ENCODE results near the gene MFAP4. TPM values are rescaled to one million over a fixed set of nuclear protein-coding genes. Genes with fewer than 3 reads are reported as not detected.

The MFAP4 gene
- total and polyA plus RNA-seq, 9 donors: 46.5 to 380 (median 179) TPM

DNA sequence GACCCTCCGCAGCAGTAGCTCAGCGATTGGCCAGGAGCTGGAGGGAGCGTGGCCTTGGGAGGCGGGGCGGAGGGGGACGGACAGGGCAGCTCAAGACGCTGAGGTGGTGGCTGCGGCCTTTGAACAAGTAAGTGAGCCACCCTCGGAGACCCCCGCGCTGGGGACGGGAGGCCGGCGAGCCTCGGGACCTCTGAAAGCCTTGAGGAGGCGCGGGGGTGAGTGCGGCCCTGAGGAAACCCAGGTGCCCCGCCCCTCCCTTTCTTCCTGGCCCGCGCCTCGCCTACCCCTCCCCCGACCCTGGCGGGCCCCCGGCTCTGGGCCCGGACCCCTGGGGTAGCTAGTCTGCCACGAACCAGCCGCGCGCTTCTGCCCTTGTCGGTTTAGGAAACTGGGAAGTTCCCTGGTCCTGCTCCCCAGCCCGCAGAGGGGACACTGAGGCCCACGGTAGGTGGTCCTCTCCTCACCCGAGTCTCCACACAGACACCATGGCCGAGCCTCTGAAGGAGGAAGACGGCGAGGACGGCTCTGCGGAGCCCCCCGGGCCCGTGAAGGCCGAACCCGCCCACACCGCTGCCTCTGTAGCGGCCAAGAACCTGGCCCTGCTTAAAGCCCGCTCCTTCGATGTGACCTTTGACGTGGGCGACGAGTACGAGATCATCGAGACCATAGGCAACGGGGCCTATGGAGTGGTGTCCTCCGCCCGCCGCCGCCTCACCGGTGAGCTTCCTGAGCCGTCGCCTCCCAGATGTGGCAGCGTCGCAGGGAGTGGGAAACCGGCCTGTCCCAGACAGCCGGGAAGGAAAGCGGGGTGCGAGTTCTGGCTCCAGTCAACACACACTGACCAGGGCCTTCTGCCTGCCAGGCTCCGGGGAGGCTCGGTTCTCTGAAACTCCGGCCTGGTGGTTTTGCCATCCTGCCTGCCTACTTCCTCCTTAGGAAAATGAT lies 8.3 kb downstream of the MFAP4 start, which contains the start of gene MAPK7:
TSS of gene MAPK7 (plus strand) at position 83 of the 945 bp plus-strand sequence. CDS start at position 486, 403 bp downstream.
- peak within 1 kb of the TSS; percentile 93 for H3K4me3 ChIP-seq
- H3K36me3 ChIP-seq: no peaks in the 10 kb centered on the region
- H3K9me3 ChIP-seq: no peaks in the 10 kb centered on the region
- intact Hi-C loops (cut with DNase I): no loop called here
- peak within 1 kb of the TSS; percentile 85 to 97 for H3K27ac ChIP-seq
- no peak for DNase-seq
- H3K27me3 ChIP-seq: no peaks in the 10 kb centered on the region
- 2 to 5% (median 3%) methylated on average over 52 to 69 of the region's 69 CpGs for WGBS, 3 donors
- peaks cover 11% of the 10 kb centered on the region for H3K4me1 ChIP-seq (ENCODE audit: insufficient read depth)
- no peak for TF ChIP-seq EP300 (IDR thresholded peaks at IDR 0.05)
- peak; percentile 73 for TF ChIP-seq POLR2A (IDR thresholded peaks at IDR 0.05)

DNA sequence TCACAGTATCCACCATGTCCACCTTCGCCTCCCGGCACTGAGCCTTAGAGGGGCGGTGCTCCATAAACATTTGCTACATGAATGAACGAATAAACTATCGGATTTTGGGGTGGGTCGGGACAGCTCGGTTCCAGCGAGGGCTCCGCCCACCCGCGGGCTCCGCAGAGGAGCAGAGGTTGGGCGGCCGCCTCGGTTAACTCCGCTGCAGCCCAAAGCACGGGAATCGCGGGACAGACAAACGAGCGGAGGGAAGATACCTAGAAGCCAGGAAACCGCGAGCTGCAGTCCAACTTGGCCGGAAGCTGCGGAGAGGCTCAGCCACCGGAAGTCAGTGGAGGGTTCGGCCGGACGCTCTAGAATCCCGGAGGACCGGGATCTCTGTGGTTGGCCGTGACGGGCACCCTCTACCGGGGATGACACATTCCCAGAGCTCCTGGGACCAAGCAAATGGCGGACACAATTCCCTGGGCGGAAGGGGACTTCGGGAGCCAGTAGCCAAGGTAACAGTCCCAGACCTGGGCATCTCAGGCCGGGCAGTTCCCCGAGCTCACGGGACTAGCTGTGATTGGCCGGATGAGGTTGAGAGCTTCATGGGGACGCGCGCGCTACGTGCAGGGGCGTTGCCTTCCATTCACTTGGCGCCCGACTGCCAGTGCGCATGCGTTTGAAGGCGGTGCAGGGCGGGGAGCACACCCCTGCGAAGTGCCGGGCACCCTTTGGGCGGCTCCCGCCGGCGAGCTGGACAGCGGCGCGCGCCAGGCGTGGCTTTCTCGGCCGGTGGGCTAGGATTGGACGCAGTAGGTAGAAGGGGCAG lies 9.2 kb downstream of the MFAP4 start:
- H3K4me1 ChIP-seq (ENCODE audit: insufficient read depth): peaks cover 11% of the 10 kb centered on the region
- TF ChIP-seq, protein P1, sequence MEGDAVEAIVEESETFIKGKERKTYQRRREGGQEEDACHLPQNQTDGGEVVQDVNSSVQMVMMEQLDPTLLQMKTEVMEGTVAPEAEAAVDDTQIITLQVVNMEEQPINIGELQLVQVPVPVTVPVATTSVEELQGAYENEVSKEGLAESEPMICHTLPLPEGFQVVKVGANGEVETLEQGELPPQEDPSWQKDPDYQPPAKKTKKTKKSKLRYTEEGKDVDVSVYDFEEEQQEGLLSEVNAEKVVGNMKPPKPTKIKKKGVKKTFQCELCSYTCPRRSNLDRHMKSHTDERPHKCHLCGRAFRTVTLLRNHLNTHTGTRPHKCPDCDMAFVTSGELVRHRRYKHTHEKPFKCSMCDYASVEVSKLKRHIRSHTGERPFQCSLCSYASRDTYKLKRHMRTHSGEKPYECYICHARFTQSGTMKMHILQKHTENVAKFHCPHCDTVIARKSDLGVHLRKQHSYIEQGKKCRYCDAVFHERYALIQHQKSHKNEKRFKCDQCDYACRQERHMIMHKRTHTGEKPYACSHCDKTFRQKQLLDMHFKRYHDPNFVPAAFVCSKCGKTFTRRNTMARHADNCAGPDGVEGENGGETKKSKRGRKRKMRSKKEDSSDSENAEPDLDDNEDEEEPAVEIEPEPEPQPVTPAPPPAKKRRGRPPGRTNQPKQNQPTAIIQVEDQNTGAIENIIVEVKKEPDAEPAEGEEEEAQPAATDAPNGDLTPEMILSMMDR (IDR thresholded peaks at IDR 0.05): no peak
- peak; percentile 55 for TF ChIP-seq EP300 (IDR thresholded peaks at IDR 0.05)
- TF ChIP-seq POLR2A (IDR thresholded peaks at IDR 0.05): peak; percentile 79
- 0% methylated on average over 58 to 67 of the region's 67 CpGs for WGBS, 3 donors

DNA sequence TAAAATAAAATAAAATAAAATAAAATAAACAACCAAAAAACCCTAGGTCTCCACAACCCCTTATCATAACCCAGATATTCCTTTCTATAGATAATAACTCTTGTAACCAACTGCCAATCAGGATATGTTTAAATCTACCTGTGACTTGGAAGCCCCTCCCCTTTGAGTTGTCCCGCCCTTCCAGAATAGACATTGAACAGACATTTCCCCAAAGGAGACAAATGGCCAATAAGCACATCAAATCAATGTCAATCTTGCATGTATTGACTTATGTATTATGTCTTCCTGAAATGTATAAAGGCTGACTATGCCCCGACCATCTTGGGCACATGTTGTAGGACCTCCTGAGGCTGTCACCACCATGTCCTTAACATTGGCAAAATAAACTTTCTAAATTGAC lies 10.2 kb downstream of the MFAP4 start:
- Histone ChIP-seq H3K36me3 (no peaks in the 10 kb centered on the region), H3K27me3 (no peaks in the 10 kb centered on the region), H3K9me3 (no peaks in the 10 kb centered on the region), H3K4me1 (ENCODE audit: insufficient read depth) (peaks cover 11% of the 10 kb centered on the region), H3K4me3 (peak overlapping the region; percentile 93), H3K27ac (peak overlapping the region; percentile 56 to 97)
- intact Hi-C loops (cut with DNase I): no loop called here
- WGBS, 3 donors: 37 to 50% (median 42%) methylated on average over 2 of the region's 2 CpGs
- TF ChIP-seq, protein P1 (IDR thresholded peaks at IDR 0.05): no peak
- TF ChIP-seq POLR2A (IDR thresholded peaks at IDR 0.05): no peak
- TF ChIP-seq EP300 (IDR thresholded peaks at IDR 0.05): no peak
- peak in 1 of 5 donors; percentile 10 for DNase-seq

More for the DNA sequence above, 9.2 kb downstream of the MFAP4 start:
- Histone ChIP-seq H3K36me3 (no peaks in the 10 kb centered on the region), H3K9me3 (no peaks in the 10 kb centered on the region), H3K4me3 (peak overlapping the region; percentile 93), H3K27ac (peak overlapping the region; percentile 56 to 97), H3K27me3 (no peaks in the 10 kb centered on the region)
- intact Hi-C loops (cut with DNase I): no loop called here
- DNase-seq: peak; percentile 98 to 99 (median 99)

DNA sequence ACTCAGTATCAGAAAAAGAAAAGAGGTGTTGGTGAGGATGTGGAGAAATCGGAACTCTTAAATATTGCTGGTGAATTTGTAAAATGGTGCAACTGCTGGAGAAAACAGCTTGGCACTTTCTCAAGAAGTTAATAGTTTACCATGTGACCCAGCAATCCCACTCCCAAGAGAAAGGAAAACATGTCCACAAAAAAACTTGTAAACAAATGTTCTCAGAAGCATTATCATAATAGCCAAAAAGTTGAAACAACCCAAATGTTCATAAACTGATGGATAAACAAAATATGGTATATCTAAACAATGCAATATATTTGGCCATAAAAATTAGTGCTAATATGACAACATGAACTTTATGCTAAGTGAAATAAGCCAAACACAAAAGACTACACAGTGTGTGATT lies 11.3 kb downstream of the MFAP4 start:
- intact Hi-C loops (cut with DNase I): no loop called here
- TF ChIP-seq EP300 (IDR thresholded peaks at IDR 0.05): no peak
- TF ChIP-seq, protein P1 (IDR thresholded peaks at IDR 0.05): no peak
- no peak for TF ChIP-seq POLR2A (IDR thresholded peaks at IDR 0.05)
- DNase-seq: no peak
- Histone ChIP-seq H3K4me3 (no peak overlapping the region), H3K27me3 (no peaks in the 10 kb centered on the region), H3K9me3 (no peaks in the 10 kb centered on the region), H3K36me3 (no peaks in the 10 kb centered on the region), H3K4me1 (ENCODE audit: insufficient read depth) (peaks cover 11% of the 10 kb centered on the region), H3K27ac (no peak overlapping the region)
- 67 to 89% (median 82%) methylated on average over 1 of the region's 1 CpG for WGBS, 3 donors
